NCI-H460 (cell line): ENCODE results near the gene FRG2. TPM values are rescaled to one million over a fixed set of nuclear protein-coding genes. Genes with fewer than 3 reads are reported as not detected.
"Not testable (repeated sequence)": the region's sequence is repeated elsewhere in the genome, so short reads cannot be mapped to it uniquely, and the experiment has no call there.

Experiments
- DNase-seq: peaks from one replicate; pipeline ENCODE4 v3.0.0-alpha.2; 2016; ENCODE audit warnings: low read depth; ENCODE audit errors: extremely low read depth
- polyA plus RNA-seq: library from polyadenylated mRNA; depleted of rRNA; stranded (reverse); fragments of >200 nt; gene quantifications from 2 replicates; pipeline ENCODE4 v1.2.3, GENCODE V29; 2014; cell fraction: nucleus; rRNA removed
- total RNA-seq: library from RNA; depleted of rRNA; stranded (reverse); fragments of >200 nt; shearing (Covaris generic); gene quantifications from 2 replicates; pipeline ENCODE4 v1.2.3, GENCODE V29; 2014; rRNA removed

Gene FRG2
- not detected in 2 replicates for total RNA-seq
- not detected in 2 replicates for polyA plus RNA-seq

DNA sequence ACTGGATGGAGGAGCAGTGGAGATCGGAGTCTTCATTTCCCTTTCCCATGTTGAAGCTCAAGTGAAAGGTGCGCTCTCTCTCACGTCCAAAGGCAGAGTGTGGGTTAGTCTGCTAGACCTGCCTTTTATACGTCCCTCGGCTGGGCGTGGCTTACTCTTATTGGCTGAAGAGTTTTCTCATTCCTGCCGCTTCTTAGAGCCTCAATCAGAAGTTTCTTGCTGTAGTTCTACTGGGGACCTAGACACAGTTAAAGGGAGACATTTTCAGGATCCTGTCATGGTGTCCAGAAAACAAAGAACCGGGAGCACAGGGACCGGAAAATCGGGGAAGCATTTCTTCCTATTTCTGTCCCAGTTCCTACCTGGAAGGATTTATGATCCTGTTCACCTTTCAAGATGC is at the start of gene FRG2:
FRG2 (minus strand) TSS at position 101 of the 400 bp plus-strand sequence; CDS start at position 49, 52 bp downstream.
- DNase-seq: not testable (repeated sequence)

DNA sequence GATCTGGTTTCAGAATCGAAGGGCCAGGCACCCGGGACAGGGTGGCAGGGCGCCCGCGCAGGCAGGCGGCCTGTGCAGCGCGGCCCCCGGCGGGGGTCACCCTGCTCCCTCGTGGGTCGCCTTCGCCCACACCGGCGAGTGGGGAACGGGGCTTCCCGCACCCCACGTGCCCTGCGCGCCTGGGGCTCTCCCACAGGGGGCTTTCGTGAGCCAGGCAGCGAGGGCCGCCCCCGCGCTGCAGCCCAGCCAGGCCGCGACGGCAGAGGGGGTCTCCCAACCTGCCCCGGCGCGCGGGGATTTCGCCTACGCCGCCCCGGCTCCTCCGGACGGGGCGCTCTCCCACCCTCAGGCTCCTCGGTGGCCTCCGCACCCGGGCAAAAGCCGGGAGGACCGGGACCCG is 41.3 kb upstream of the FRG2 start:
- DNase-seq: not testable (repeated sequence)

DNA sequence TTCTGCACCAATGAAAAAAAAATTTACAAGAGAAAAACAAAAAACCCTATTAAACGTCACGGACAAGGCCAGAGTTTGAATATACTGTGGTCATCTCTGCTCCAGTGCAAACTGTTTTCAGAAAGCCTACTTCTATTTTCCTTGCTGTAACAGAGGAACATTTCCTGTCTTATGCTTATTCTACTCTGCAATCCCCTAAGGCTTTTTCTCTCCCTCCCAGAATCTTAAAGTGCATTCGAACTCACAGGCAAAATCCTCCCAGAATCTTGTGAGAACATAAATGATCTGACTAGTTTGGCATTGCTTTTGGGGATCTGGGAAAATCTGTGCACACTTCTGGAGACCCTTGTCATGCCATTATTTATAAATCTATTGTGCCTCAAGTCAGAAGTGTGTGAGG is 37.7 kb upstream of the FRG2 start:
- not testable (repeated sequence) for DNase-seq

DNA sequence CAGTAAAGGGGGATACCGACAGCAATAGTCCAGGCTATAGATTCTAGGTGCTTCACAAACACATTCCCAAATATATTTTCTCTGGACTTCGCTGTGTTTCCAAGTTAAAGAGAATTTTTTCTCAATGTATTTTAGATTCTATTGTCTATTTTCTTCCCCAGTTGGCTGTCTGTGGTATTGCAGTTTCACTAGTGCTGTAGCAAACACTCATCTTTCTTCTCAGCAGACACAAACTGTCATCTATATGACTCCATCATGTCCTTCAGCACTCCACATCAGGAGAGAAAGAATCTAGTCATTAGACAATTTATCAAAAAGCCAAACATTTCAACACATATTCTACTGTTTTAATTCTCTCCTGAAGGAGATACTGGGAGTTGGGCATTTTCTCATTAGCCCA is 37.3 kb upstream of the FRG2 start, which contains the start of gene DBET:
DBET (plus strand) TSS at position 161 of the 400 bp plus-strand sequence.
- not testable (repeated sequence) for DNase-seq

DNA sequence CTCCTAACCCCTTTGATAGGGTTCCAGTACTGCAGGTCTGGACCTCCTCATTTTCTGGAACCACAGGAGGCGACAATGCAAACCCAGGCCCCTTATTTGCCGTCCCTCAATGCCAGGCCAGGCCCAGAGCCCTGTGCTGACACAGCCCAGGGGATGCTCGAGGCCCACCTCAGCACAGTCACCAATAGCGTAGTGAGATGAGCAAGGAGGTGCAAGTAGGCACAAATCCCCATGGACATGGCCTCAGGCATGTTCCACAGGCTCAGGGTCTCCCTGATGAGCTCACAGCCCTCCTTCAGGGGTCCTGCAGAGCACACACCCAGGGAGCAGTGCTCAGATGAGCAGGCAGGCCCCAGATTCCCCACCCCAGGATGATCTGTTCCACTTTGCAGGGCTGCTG is 31.9 kb upstream of the FRG2 start:
- DNase-seq: not testable (repeated sequence)

DNA sequence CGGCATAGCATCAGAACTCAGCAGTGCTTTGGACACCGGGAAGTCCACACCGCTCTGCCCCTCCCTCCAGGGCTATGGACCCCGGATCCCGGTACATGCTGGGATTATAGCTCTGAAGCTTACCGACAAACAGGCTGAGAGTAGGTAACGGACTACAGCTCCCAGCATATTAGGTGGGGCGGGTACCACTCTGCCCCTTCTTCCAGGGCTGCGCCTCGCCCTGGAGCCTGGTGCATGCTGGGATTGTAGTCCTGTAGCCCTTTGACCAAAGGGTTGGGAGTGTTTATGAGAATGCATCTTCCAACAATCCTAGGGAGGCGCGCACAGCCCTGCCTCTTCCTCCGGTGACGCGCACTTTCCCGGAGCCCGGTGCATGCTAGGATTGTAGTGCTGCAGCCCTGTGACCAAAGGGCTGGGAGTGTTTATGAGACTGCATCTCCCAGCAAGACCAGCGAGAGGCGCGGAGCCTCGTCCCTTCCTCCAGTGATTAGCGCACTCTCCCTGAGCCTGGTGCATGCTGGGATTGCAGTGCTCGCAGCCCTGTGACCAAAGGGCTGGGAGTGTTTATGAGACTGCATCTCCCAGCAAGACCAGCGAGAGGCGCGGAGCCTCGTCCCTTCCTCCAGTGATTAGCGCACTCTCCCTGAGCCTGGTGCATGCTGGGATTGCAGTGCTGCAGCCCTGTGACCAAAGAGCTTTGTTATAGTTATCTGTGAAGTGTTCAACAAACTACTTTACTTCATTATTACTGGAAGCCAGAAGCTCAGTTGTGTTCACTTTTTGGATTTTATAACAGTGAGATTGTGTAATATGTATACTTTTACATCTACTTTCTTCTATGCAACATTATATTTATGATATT is 22.6 kb upstream of the FRG2 start:
- not testable (repeated sequence) for DNase-seq

DNA sequence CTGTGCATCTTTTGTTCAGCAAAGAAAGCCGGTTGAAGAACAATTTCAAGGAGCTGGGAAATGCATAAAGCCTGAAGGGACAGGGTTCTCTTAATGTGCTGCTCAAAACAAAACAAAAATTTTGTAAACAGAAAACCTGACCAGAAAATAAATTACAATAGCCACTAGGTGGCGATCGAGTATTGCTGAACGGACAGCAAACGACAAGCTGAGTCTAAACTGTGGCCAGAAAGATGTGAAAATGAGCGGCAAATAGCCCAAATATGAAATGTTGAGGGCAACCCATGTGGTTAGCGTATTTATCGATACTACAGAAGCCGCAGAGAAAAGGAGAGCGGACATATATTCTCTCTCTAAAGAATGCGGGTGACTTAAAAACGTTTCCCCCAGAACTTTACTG is 20.6 kb upstream of the FRG2 start:
- not testable (repeated sequence) for DNase-seq

DNA sequence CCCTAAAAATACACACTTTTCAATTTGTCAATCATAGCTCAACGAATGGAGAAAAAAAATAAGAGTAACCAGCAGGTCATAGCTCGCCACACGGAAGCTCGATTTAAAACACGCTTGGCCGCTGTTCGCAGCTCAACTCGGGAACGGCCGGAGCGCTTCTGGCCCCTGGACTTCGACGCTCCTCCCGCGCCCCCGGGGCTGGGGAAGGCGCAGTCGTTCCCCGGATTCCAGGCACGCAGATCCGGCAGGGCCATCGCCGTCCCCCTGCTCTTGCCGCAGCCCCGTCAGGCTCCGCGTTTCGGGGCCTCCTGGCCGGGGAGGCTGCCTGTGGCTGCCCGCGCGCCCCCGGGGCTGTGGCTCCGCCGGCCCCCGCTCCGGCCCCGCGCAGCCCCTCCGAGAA is 13.8 kb upstream of the FRG2 start:
- DNase-seq: not testable (repeated sequence)

DNA sequence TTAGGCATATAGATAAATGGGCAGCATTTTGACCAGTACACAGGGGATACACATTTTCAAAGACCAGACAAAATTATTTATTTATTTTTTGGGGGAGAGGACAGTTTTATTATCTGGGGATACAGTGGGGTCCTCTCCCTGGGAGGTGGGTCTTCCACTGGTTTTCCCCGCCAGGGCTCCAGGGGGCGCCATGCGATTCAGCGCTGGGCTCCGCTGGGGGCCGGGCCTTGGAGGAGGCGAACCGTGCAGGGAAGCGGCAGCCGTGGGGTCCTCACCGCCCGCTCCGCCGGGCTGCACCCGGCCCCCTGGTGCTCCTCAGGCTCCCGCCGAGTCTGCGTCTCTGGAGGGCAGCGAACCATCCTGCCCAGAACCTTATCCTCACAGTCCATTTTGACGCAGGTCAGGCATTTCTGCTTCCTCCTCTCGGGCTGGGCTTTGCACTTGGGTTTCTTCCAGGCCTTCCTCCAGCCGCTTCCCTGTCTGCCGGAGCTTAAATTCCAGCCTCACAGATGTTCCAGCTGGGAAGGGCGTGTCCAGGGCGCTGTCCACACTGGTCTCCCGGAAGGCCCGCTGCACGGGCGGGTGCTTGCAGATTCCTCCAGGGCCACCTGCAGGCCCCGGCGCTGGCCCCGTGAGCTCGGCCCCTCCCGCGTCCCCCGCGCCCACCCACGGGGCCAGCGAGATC is 10.8 kb upstream of the FRG2 start:
- not testable (repeated sequence) for DNase-seq

DNA sequence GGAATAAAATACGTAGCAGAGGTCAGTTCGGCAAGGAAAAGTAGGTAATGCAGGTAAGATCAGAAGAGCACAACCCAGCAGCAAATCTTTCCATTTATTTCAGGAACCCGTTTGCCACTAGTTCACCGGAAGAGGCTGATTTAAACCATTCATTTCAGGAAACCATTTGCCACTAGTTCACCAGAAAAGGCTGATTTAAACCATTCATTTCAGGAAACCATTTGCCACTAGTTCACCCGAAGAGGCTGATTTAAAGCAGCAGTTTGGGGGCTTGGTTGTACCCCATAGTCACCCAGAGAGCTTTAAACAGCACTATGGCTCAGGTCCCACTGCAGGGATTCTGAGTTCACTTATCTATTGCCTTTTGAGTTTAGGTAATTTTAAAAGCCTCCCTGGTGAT is 4.2 kb upstream of the FRG2 start:
- DNase-seq: not testable (repeated sequence)

DNA sequence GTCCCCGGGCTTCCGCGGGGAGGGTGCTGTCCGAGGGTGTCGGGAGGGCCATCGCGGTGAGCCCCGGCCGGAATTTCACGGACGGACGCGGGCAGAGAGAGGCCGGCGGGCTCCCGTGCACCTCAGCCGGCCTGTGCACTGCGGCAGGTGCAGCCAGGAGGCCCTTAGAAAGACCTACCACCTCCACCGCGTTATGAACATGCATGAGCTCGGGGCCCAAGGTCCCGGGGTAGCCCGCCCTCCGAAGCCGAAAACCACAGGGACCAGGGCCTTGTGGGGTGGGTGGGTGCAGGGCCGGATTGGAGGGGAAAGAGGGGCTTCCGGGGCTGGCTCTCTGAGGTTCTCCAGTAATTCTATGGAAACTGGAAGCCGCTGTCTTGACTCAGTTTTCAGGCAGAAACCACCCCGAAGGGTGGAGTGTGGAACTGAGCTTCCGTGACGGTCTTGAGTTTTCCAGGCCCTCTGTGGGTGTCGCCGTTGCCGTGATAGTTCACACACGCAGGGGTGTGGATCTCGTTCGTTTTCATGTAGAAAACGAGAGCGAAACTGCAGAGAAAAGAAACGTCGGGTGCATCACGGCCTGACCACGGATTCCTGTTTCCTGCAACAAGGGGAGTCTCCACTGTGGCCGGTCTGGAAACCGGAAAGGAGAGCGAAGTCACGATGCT is 4.3 kb downstream of the FRG2 start:
- DNase-seq: not testable (repeated sequence)

DNA sequence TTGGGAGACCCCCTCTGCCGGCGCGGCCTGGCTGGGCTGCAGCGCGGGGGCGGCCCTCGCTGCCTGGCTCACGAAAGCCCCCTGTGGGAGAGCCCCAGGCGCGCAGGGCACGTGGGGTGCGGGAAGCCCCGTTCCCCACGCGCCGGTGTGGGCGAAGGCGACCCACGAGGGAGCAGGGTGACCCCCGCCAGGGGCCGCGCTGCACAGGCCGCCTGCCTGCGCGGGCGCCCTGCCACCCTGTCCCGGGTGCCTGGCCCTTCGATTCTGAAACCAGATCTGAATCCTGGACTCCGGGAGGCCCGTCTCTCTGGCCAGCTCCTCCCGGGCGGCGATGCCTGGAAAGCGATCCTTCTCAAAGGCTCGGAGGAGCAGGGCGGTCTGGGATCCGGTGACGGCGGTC is 5.1 kb downstream of the FRG2 start:
- DNase-seq: not testable (repeated sequence)

DNA sequence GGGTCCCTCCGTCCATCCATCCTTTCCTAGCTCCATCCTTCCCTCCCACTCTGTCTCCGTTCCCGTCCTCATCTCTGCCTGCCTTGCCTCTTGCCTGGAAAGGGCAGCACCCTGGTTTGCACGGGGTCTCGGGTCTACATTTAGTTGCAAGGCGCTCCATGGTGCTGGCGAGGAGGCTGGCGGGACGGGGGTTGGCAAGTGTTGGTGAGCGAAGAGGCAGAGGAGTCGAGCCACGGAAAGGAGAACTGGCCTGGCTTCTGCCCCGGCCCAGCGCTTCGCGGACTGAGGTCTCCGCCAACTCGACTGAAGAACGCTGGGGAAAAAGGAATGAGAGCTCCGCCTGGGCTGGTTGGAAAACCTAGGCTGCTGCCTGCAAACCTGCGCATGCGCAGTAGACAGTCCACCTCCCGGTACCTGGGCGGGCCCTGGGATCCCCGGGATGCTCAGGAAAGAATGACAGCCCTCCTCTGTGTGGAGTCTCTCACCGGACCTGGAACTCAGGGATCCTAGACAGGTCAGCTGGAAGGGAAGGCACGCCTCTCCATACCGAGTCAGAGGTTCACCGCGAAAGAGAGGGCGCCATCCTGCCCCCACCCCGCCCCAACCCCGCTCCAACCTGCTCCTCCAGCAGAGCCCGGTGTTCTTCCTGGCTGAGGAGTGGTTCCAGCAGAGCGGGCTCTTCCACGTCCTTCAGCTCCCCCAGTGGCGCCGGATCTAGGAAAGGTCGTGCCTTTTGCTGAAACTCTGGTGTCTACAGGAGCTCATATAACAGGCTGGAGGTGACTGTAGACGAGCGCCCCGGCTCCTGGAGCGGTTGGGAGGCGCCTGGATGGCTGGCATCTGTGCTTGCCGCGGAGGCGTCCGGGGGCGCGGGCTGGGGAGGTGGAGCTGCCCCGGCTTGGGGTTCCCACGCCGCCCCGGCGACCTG is 6.0 kb downstream of the FRG2 start:
- peak; percentile 62 for DNase-seq

DNA sequence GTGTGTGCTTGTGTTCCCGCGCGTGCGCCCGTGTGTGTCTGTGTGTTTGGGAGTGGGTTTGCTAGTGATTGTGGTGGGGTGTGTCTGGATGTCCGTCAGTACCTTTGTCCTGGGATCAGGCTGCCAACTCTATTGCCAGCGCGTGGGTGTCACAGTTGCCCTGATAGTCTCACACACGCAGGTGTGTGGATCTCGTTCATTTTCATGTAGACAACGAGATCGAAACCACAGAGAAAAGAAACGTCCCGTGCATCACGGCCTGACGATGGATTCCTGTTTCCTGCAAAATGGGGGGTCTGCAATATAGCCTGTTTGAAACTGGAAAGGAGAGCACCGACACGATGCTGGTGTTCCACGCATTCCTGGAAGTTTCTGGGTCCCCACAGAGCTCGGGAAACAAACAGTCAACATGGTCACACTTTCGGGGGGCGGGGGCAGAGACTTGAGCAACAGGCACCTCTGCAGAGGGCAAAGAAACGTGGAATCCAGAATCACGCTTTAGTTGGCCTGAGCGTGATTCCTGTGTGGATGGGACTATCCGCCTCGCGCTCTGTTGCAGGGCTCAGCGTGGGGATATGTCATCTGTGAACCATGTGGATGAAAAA is 7.1 kb downstream of the FRG2 start:
- not testable (repeated sequence) for DNase-seq

DNA sequence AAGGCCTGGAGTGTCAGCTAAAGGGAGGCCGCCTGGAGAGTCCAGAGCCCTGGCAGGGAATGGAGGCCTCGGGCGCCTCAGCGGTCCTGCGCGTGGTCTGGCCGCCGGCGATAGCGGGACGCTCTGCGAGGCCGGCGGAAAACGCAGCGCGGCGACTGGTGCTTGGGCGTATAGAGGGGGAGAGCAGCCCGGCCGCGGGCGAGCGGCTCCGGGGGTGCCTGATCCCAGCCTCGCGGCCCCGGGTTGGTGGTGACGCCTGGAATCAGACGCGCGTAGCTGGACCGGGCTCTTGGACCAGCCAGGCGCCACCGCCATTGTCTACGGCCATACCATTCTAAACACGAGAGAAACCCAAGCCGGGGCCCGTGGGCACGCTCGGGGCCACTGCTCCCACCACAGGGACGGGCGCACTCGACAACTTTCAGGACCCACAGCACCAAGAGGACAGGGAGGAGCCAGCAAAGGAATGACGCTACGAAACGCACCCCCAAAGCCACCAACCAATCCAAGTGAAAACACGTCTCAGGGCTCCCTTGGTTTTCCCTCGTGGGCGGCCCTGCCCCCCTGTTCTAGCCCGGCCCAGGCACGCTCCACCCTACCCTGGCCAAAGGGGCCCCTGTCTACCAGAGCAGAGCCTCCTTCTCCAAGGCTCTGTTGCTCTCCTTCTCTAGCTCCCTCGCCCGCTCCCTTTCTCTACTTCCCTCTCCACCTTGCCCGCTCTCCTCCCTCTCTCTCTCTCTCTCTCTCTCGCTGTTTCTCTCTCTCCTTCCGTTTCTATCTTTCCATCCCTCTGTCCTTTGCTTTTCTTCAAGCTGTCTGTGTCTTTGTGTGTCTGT is 7.8 kb downstream of the FRG2 start:
- no peak for DNase-seq

DNA sequence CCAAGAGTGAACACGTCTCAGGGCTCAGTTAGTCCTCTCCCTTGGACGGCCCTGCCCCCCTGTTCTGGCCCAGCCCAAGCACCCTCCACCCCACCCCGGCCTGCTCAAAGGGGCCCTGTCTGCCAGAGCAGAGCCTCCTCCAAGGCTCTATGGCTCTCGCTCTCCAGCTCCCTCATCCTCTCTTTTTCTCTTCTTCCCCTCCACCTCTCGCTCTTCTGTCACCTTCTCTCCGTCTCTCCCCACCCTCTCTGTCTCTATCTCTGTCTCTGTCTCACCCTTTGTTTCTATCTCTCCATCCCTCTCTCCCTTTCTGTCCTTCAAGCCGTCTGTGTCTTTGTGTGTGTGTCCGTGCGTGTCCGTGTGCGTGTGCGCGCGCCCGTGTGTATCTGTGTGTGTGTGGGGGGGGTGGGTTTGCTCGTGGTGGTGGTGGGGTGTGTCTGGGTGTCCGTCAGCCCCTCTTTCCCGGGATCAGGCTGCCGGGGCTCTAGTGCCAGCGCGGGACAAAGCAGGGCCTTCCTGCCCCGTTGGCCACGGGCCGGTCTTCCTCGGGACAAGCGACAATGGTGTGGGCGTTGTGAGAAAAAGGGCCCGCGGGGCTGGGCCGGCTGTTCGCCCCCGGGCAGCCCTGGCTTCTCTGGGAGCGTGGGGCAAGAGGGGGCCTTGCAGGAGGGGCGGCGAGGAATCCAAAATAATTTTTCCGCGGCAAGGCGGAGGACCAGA is 8.7 kb downstream of the FRG2 start:
- DNase-seq: no peak

DNA sequence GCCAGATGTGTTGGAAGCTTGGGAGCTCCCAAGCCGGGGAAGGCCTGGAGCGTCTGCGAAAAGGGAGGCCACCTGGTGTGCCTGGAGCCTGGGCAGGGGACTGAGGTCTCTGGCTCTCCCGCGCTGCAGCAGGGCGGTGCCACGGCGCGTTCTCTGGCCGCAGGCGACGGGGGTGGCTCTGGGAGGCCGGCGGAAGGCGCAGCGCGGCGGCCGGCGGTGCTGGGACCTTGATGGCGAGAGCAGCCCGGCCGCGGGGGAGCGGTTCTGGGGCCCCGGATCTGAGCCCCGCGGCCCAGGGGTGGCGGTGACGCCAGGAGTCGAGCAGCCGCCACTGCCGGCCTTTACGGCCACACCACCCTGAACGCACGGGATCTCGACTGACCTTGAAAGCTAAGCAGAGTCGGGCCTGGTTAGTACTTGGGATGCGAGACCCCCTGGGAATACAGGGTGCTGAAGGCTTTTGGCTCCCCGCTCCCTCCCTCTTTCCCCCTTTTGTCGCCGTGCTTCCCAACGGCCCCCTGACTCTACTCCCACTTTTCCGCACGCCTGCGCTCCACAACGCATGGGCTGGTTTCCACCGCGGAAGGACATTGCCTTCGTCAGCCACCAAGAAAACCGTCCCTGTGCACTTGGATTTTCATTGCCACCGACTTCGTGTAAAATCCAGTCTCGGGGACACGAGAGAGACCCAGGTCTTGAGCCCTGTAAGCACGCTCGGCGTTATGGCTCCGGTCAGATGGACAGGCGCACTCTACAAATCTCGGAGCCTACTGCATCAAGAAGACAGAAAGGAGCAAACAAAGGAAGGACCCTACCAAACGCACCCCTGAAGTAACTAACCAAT is 9.5 kb downstream of the FRG2 start:
- no peak for DNase-seq
